Measurements from ENCODE around the gene FAM53C. TPM values are rescaled to one million over a fixed set of nuclear protein-coding genes. Genes with fewer than 3 reads are reported as not detected.
A peak's percentile ranks its signal among the peaks of the same experiment; 100 is the strongest.

The FAM53C gene
- total RNA-seq, 6 donors from 2014 or later: 15.8 to 71.2 (median 21.9) TPM

DNA sequence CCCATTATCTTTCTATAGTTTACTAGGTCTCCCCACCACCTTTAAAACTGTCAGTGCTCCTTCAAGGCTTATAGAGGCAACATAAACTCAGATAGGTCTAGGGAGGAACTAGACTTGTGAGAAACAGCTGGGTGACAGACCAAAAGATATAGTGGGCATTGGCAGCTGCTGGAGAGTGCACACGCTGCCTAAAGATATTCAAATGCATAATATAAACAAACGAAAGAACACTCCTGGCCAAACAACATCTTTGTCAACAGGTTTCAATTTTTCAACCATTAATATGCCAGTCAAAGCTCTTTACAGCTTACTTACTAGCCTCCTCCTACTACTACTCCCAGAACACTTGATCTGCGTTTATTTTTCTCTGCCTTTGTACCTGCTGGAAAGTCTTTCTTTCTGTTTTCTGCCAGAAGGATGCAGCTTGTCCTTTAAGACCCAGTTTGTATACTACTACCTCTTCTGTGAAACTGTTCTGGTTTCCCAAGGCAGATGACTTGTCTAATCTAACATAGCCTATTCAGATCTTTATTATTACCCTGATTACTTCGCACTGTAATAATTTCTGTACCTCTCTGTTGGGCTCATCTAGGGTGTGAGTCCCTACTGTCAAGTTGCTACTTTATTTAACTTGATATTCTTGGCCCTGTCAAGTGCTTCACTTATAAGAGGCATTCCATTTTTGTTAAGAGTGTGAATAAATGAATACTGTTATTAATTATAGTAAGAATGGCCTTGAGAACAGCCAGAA lies 28.7 kb downstream of the FAM53C start:
- no peak overlapping the region for H3K4me3 ChIP-seq
- ATAC-seq (ENCODE audit: low FRiP score in 2 of 2) (no peak), DNase-seq (no peak)
- no peaks in the 10 kb centered on the region for H3K27me3 ChIP-seq
- H3K9me3 ChIP-seq: no peaks in the 10 kb centered on the region
- 40 to 47% methylated on average over 4 of the region's 4 CpGs for WGBS, 2 donors
- no peak for TF ChIP-seq EP300 (IDR thresholded peaks at IDR 0.05)
- no peak for TF ChIP-seq POLR2A (IDR thresholded peaks at IDR 0.05)
- no peak for TF ChIP-seq POLR2AphosphoS5 (IDR thresholded peaks at IDR 0.05)
- TF ChIP-seq, protein P1, sequence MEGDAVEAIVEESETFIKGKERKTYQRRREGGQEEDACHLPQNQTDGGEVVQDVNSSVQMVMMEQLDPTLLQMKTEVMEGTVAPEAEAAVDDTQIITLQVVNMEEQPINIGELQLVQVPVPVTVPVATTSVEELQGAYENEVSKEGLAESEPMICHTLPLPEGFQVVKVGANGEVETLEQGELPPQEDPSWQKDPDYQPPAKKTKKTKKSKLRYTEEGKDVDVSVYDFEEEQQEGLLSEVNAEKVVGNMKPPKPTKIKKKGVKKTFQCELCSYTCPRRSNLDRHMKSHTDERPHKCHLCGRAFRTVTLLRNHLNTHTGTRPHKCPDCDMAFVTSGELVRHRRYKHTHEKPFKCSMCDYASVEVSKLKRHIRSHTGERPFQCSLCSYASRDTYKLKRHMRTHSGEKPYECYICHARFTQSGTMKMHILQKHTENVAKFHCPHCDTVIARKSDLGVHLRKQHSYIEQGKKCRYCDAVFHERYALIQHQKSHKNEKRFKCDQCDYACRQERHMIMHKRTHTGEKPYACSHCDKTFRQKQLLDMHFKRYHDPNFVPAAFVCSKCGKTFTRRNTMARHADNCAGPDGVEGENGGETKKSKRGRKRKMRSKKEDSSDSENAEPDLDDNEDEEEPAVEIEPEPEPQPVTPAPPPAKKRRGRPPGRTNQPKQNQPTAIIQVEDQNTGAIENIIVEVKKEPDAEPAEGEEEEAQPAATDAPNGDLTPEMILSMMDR (IDR thresholded peaks at IDR 0.05): no peak
- H3K4me1 ChIP-seq: peaks cover 37 to 55% (median 46%) of the 10 kb centered on the region in 4 donors
- H3K27ac ChIP-seq: peak overlapping the region in 1 of 4 donors; percentile 21
- H3K36me3 ChIP-seq: no peaks in the 10 kb centered on the region

DNA sequence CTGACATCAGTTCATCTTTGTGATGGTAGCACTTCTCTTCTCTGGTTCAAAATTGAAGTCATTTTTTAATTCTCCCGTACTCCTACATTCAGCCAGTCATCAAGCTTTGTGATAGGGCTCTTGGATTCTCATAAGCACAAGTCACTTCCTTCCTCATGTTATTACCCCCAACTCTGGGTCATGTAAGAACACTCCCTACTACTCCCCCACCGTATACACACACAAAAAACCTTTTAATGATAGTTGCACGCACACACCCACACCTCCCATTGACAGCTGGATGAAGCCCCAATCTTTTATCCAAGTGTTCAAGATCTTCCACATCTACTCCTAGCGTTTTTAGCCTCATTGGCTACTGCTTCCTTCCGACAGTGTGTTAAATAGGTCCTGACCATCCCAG lies 31.2 kb downstream of the FAM53C start:
- 50 to 65% methylated on average over 5 of the region's 5 CpGs for WGBS, 2 donors
- peak overlapping the region; percentile 72 to 78 (median 75) for H3K27ac ChIP-seq
- ATAC-seq (ENCODE audit: low FRiP score in 2 of 2) (peak; percentile 64 to 69), DNase-seq (no peak)
- H3K27me3 ChIP-seq: no peaks in the 10 kb centered on the region
- no peaks in the 10 kb centered on the region for H3K9me3 ChIP-seq
- H3K4me1 ChIP-seq: peaks cover 38 to 61% (median 48%) of the 10 kb centered on the region in 4 donors
- no peak overlapping the region for H3K4me3 ChIP-seq
- H3K36me3 ChIP-seq: peaks cover 0 to 16% (median 10%) of the 10 kb centered on the region in 4 donors
- no peak for TF ChIP-seq EP300 (IDR thresholded peaks at IDR 0.05)
- TF ChIP-seq, protein P1 (IDR thresholded peaks at IDR 0.05): no peak
- no peak for TF ChIP-seq POLR2A (IDR thresholded peaks at IDR 0.05)
- no peak for TF ChIP-seq POLR2AphosphoS5 (IDR thresholded peaks at IDR 0.05)

DNA sequence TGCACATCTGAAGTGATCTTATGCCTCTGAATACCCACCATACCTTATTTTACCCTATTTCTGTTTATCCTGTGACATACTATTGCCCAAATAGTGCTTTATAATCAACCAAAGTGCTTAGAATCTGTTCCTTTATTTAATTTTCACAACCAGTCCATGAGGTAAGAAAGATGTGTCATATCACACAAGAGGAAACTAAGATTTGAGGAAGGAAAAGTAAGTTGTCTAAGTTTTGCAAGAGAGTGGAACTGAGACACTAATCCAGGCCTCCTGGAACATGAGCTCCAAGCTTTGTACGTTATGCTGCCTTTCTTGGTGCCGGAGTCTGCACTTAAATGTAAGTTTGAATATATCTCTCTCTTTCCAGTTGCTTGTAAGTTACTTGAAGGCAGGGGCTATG lies 31.6 kb downstream of the FAM53C start:
- ATAC-seq (ENCODE audit: low FRiP score in 2 of 2): peak; percentile 73 to 87
- Histone ChIP-seq H3K27ac (peak overlapping the region; percentile 72 to 78 (median 75)), H3K4me1 (peaks cover 38 to 61% (median 48%) of the 10 kb centered on the region in 4 donors), H3K9me3 (no peaks in the 10 kb centered on the region), H3K4me3 (no peak overlapping the region), H3K27me3 (no peaks in the 10 kb centered on the region), H3K36me3 (peaks cover 3 to 21% (median 13%) of the 10 kb centered on the region in 4 donors)
- TF ChIP-seq POLR2AphosphoS5 (IDR thresholded peaks at IDR 0.05): peak in 1 of 2 donors; percentile 26
- TF ChIP-seq, protein P1 (IDR thresholded peaks at IDR 0.05): no peak
- DNase-seq: no peak
- WGBS, 2 donors: 64 to 73% methylated on average over 2 of the region's 2 CpGs

DNA sequence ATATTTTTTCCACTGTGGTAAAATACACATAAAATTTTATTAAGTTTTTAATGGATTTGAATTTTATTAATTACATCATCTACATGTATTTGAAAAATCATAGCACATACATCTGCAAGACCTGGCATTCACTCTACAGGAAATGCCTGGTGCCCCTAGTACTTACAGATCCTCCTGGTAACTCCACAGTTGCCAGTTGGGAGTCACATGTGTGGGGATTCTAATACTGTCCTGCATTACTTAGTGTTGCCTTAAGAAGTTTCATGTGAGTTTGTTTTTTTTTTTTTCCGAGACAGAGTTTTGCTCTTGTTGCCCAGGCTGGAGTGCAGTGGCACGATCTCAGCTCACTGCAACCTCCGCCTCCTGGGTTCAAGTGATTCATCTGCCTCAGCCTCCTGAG lies 32.5 kb downstream of the FAM53C start:
- no peak for ATAC-seq (ENCODE audit: low FRiP score in 2 of 2)
- peaks cover 38 to 61% (median 48%) of the 10 kb centered on the region in 4 donors for H3K4me1 ChIP-seq
- no peaks in the 10 kb centered on the region for H3K9me3 ChIP-seq
- peak overlapping the region in 1 of 4 donors; percentile 7 for H3K4me3 ChIP-seq
- 79% methylated on average over 3 of the region's 3 CpGs for WGBS, 2 donors
- no peak for DNase-seq
- peak overlapping the region in 3 of 4 donors; percentile 8 to 74 (median 16) for H3K27ac ChIP-seq
- no peaks in the 10 kb centered on the region for H3K27me3 ChIP-seq
- H3K36me3 ChIP-seq: peaks cover 6 to 29% (median 19%) of the 10 kb centered on the region in 4 donors
- no peak for TF ChIP-seq POLR2AphosphoS5 (IDR thresholded peaks at IDR 0.05)
- TF ChIP-seq, protein P1 (IDR thresholded peaks at IDR 0.05): no peak
- TF ChIP-seq POLR2A (IDR thresholded peaks at IDR 0.05): no peak
- TF ChIP-seq EP300 (IDR thresholded peaks at IDR 0.05): no peak

Data from upper lobe of left lung (tissue), 6 donors.